HepG2 (cell line): ENCODE results near the gene OR1F1. TPM values are rescaled to one million over a fixed set of nuclear protein-coding genes. Genes with fewer than 3 reads are reported as not detected.
A peak's percentile ranks its signal among the peaks of the same experiment; 100 is the strongest.

Experiments
- DNMT1 ChIP-seq: sonication (generic); formaldehyde crosslinking; IDR thresholded peaks from 2 replicates; pipeline ENCODE4 v1.5.1; 2020; ENCODE audit warnings: mild to moderate bottlenecking, missing genetic modification reagents
- ESRRA ChIP-seq: sonication (generic); formaldehyde crosslinking; IDR thresholded peaks from 2 replicates; pipeline ENCODE4 v1.5.1; 2020; ENCODE audit warnings: mild to moderate bottlenecking, low read depth, missing genetic modification reagents
- HNRNPH1 ChIP-seq: fragments of 200-400 bp; formaldehyde crosslinking; optimal IDR thresholded peaks from 2 replicates; pipeline ENCODE3; 2017; ENCODE audit warnings: mild to moderate bottlenecking, low read depth, low read length
- MAZ ChIP-seq, 2 experiments: sonication (generic) in 1 of 2; formaldehyde crosslinking in 1 of 2; IDR thresholded peaks; 2 replicates each; pipeline versions ENCODE4 v1.5.0 to v1.6.1; 2012 to 2020; ENCODE audit warnings: low read depth in 2 of 2, mild to moderate bottlenecking in 2 of 2, borderline replicate concordance in 1 of 2, improper control_type of control experiment in 1 of 2, low read length in 1 of 2, missing genetic modification reagents in 1 of 2, moderate library complexity in 1 of 2
- MBNL3 ChIP-seq: fragments of 250-450 bp; sonication (Bioruptor Pico); conservative IDR thresholded peaks from 2 replicates; pipeline ENCODE4 v1.8.0; 2022; ENCODE audit warnings: mild to moderate bottlenecking, inconsistent platforms
- NFYC ChIP-seq: IDR thresholded peaks from 2 replicates; pipeline ENCODE4 v1.6.1; 2016; ENCODE audit warnings: missing genetic modification reagents, missing compliant biosample characterization
- NR2F2 ChIP-seq: IDR thresholded peaks from 2 replicates; pipeline ENCODE4 v1.6.1; 2012; ENCODE audit warnings: low read depth, inconsistent platforms, borderline replicate concordance
- PHF5A ChIP-seq: IDR thresholded peaks from one replicate; pipeline ENCODE4 v1.6.1; 2018; ENCODE audit warnings: low read depth, missing genetic modification reagents; ENCODE audit not compliant: unreplicated experiment
- SIX1 ChIP-seq: sonication (generic); formaldehyde crosslinking; IDR thresholded peaks from 2 replicates; pipeline ENCODE4 v1.4.0; 2020; ENCODE audit warnings: missing genetic modification reagents, borderline replicate concordance
- SOX13 ChIP-seq, 3 experiments: fragments of 450-650 bp in 1 of 3; sonication (generic) in 1 of 3; formaldehyde crosslinking in 1 of 3; IDR thresholded peaks in 2 of 3; conservative IDR thresholded peaks in 1 of 3; 2 replicates each; pipeline versions ENCODE4 v1.5.0 to v1.6.1; 2016 to 2020; ENCODE audit warnings: antibody characterized with exemption in 1 of 3, mild to moderate bottlenecking in 1 of 3, missing compliant biosample characterization in 1 of 3, missing genetic modification reagents in 1 of 3, moderate library complexity in 1 of 3
- TARDBP ChIP-seq: sonication (generic); formaldehyde crosslinking; IDR thresholded peaks from 2 replicates; pipeline ENCODE4 v1.8.0; 2022; ENCODE audit warnings: mild to moderate bottlenecking, missing genetic modification reagents
- XRCC5 ChIP-seq: fragments of 200-400 bp; formaldehyde crosslinking; optimal IDR thresholded peaks from 2 replicates; pipeline ENCODE3; 2017; ENCODE audit warnings: mild to moderate bottlenecking, low read length
- ZBTB21 ChIP-seq: sonication (generic); formaldehyde crosslinking; IDR thresholded peaks from 2 replicates; pipeline ENCODE4 v1.4.0; 2020; ENCODE audit warnings: missing genetic modification reagents
- ZKSCAN1 ChIP-seq: fragments of 150-350 bp; IDR thresholded peaks from 2 replicates; pipeline ENCODE4 v1.6.1; 2014; ENCODE audit warnings: low read length
- ZNF124 ChIP-seq: sonication (generic); formaldehyde crosslinking; IDR thresholded peaks from 2 replicates; pipeline ENCODE4 v1.4.0; 2020; ENCODE audit warnings: missing genetic modification reagents
- ZNF160 ChIP-seq: sonication (generic); formaldehyde crosslinking; IDR thresholded peaks from 2 replicates; pipeline ENCODE4 v1.8.0; 2022; ENCODE audit warnings: mild to moderate bottlenecking, inconsistent platforms, missing genetic modification reagents
- ZNF234 ChIP-seq: sonication (generic); formaldehyde crosslinking; conservative IDR thresholded peaks from 2 replicates; pipeline ENCODE4 v1.5.1; 2020; ENCODE audit warnings: mild to moderate bottlenecking, missing genetic modification reagents
- ZNF296 ChIP-seq: sonication (generic); formaldehyde crosslinking; conservative IDR thresholded peaks from 2 replicates; pipeline ENCODE4 v1.5.0; 2020; ENCODE audit warnings: mild to moderate bottlenecking, missing genetic modification reagents
- ZNF543 ChIP-seq: sonication (generic); formaldehyde crosslinking; IDR thresholded peaks from 2 replicates; pipeline ENCODE4 v1.4.0; 2020; ENCODE audit warnings: mild to moderate bottlenecking, missing genetic modification reagents
- polyA plus RNA-seq, 8 experiments: library from polyadenylated mRNA; depleted of rRNA in 3 of 8; stranded (reverse) in 7 of 8; unstranded in 1 of 8; fragments of >200 nt; fragmentation: Illumina TruSeq in 4 of 8; extraction: Trizol in 4 of 8; gene quantifications; 2 replicates each; pipeline versions ENCODE4 v1.2.1 to v1.2.3, GENCODE V29; 2011 to 2016; ENCODE audit warnings: low read depth in 4 of 8, missing spikeins in 1 of 8, mixed read lengths in 1 of 8; ENCODE audit not compliant: insufficient read depth in 1 of 8
- total RNA-seq, 5 experiments: library from RNA; depleted of rRNA; stranded (reverse); fragments of >200 nt; fragmentation: Illumina TruSeq; extraction: Trizol; gene quantifications; 2 replicates each; pipeline ENCODE4 v1.2.3, GENCODE V29; 2016; ENCODE audit warnings: low read depth in 1 of 5
- TF ChIP-seq, protein P1 (sequence below): fragments of 450-650 bp; IDR thresholded peaks from 2 replicates; pipeline ENCODE4 v1.6.1; 2016
- TF ChIP-seq, protein P2 (sequence below): sonication (generic); formaldehyde crosslinking; IDR thresholded peaks from 2 replicates; pipeline ENCODE4 v1.4.0; 2020; ENCODE audit warnings: missing genetic modification reagents
- TF ChIP-seq, protein P3 (sequence below): sonication (generic); formaldehyde crosslinking; IDR thresholded peaks from 2 replicates; pipeline ENCODE4 v1.4.0; 2020; ENCODE audit warnings: missing genetic modification reagents
- TF ChIP-seq, protein P4 (sequence below): sonication (generic); formaldehyde crosslinking; IDR thresholded peaks from 2 replicates; pipeline ENCODE4 v1.4.0; 2020; ENCODE audit warnings: missing genetic modification reagents
- TF ChIP-seq, protein P5 (sequence below): sonication (generic); formaldehyde crosslinking; IDR thresholded peaks from 2 replicates; pipeline ENCODE4 v1.4.0; 2020; ENCODE audit warnings: missing genetic modification reagents

OR1F1 gene
- total and polyA plus RNA-seq, 2 of the 13 experiments (the other 11 are each of a cell fraction or from before 2014, with no cell fraction given): 0.90 TPM; not detected in 1

DNA sequence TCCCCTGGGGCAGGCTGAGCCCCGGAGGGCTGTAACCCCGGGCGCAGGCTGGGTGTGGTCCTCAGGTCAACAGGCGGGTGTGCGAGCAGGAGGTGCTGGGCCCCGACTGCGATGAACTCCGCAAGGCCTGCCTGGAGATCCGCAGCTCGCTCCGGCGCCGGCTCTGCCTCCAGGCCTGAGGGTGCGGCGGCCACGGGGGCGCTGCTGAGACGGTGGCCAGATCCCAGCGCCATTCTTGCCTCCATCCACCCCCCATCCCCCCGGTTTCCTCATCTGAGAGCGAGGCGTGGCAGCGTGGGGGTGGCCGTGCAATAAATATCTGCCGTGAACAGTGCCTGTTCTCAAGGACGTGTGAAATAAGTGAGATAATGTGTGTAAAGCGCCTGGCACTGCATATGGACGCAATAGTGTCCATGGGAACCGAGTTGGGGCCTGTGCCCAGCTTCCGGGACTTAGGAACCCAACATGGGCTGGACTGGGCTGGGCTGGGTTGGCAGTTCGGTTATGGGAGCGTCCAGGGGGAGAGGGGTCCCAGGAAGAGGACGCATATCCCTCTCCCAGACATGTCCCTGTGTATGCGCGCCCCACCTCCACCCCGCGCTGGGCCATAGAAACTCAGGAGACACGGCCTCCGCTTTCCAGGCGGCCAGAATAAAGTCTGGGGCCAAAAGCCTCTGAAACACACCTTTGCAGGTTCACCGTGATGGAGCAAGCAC lies 38.2 kb upstream of the OR1F1 start (continued):
- TF ChIP-seq ZNF160 (CRISPR knock-in tag) (peak; percentile 29; the same call in 1 of the 2 replicates), ZNF124 (0 out of 2 replicates have a peak, but pooled peaks have one; percentile 30), SIX1 (CRISPR knock-in tag) (no peak), MBNL3 (CRISPR knock-in tag) (no peak), ZKSCAN1 (no peak), XRCC5 (peak; percentile 61), DNMT1 (CRISPR knock-in tag) (no peak), ZNF296 (CRISPR knock-in tag) (no peak), HNRNPH1 (no peak), ZNF543 (CRISPR knock-in tag) (no peak), TARDBP (CRISPR knock-in tag) (no peak; the same call in 1 of the 2 replicates), NR2F2 (no peak), NFYC (CRISPR knock-in tag) (no peak), PHF5A (CRISPR knock-in tag) (no peak), ESRRA (0 out of 2 replicates have a peak, but pooled peaks have one; percentile 16), SOX13 (IDR thresholded peaks at IDR 0.05) (no peak), SOX13 (CRISPR knock-in tag; conservative IDR thresholded peaks at IDR 0.05 in 1 of 2, IDR thresholded peaks at IDR 0.05 in 1 of 2) (no peak), ZNF234 (CRISPR knock-in tag) (no peak), MAZ (IDR thresholded peaks at IDR 0.05; ENCODE audit: borderline replicate concordance, low read depth, low read length) (no peak), MAZ (CRISPR knock-in tag; IDR thresholded peaks at IDR 0.05; ENCODE audit: low read depth) (no peak), ZBTB21 (CRISPR knock-in tag) (no peak)
- TF ChIP-seq, protein P1, sequence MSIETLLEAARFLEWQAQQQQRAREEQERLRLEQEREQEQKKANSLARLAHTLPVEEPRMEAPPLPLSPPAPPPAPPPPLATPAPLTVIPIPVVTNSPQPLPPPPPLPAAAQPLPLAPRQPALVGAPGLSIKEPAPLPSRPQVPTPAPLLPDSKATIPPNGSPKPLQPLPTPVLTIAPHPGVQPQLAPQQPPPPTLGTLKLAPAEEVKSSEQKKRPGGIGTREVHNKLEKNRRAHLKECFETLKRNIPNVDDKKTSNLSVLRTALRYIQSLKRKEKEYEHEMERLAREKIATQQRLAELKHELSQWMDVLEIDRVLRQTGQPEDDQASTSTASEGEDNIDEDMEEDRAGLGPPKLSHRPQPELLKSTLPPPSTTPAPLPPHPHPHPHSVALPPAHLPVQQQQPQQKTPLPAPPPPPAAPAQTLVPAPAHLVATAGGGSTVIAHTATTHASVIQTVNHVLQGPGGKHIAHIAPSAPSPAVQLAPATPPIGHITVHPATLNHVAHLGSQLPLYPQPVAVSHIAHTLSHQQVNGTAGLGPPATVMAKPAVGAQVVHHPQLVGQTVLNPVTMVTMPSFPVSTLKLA: no peak
- TF ChIP-seq, protein P2, sequence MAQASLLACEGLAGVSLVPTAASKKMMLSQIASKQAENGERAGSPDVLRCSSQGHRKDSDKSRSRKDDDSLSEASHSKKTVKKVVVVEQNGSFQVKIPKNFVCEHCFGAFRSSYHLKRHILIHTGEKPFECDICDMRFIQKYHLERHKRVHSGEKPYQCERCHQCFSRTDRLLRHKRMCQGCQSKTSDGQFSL (CRISPR knock-in tag): peak; percentile 85
- TF ChIP-seq, protein P3, sequence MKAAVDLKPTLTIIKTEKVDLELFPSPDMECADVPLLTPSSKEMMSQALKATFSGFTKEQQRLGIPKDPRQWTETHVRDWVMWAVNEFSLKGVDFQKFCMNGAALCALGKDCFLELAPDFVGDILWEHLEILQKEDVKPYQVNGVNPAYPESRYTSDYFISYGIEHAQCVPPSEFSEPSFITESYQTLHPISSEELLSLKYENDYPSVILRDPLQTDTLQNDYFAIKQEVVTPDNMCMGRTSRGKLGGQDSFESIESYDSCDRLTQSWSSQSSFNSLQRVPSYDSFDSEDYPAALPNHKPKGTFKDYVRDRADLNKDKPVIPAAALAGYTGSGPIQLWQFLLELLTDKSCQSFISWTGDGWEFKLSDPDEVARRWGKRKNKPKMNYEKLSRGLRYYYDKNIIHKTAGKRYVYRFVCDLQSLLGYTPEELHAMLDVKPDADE (CRISPR knock-in tag): no peak
- TF ChIP-seq, protein P4, sequence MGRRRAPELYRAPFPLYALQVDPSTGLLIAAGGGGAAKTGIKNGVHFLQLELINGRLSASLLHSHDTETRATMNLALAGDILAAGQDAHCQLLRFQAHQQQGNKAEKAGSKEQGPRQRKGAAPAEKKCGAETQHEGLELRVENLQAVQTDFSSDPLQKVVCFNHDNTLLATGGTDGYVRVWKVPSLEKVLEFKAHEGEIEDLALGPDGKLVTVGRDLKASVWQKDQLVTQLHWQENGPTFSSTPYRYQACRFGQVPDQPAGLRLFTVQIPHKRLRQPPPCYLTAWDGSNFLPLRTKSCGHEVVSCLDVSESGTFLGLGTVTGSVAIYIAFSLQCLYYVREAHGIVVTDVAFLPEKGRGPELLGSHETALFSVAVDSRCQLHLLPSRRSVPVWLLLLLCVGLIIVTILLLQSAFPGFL (CRISPR knock-in tag): no peak
- TF ChIP-seq, protein P5, sequence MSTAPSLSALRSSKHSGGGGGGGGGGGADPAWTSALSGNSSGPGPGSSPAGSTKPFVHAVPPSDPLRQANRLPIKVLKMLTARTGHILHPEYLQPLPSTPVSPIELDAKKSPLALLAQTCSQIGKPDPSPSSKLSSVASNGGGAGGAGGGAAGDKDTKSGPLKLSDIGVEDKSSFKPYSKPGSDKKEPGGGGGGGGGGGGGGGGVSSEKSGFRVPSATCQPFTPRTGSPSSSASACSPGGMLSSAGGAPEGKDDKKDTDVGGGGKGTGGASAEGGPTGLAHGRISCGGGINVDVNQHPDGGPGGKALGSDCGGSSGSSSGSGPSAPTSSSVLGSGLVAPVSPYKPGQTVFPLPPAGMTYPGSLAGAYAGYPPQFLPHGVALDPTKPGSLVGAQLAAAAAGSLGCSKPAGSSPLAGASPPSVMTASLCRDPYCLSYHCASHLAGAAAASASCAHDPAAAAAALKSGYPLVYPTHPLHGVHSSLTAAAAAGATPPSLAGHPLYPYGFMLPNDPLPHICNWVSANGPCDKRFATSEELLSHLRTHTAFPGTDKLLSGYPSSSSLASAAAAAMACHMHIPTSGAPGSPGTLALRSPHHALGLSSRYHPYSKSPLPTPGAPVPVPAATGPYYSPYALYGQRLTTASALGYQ: no peak; the same call in 1 of the 2 replicates
